ENCODE measurements around the gene MFF.

DNA sequence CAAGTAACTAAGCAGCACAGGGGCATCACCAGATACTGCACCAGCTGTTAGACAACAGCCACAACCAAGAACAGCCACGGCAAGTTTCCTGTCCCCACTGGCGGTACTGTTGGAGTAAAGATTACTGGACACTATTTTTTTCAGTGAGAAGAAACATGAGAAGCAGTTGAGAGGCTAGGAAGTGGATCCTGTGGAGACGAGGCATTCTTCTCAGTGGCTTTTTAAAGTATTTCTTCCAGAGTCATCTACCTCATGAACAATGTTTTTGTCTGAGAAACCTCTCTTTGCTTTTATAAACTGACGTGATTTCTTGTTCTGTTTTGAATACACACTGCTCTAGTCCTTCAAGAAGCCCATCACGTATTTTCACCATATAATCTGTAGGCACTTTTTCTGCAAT is 35.3 kb downstream of the MFF start:
- TF ChIP-seq CTCF (conservative IDR thresholded peaks at IDR 0.05) (no peak), ZFX (IDR thresholded peaks at IDR 0.05) (no peak)
